Stimulated activated naive CD8-positive, alpha-beta T cell treated with anti-CD3 and anti-CD28 coated beads, Interleukin-15, amount 100 ng/mL, for 72 hours (primary cell): ENCODE data around the gene IGLON5.

Experiments
- ATAC-seq: fragments of 150-1000 bp; cut with Tn5 transposase; 2 replicates; pipeline ENCODE4 v1.10.0; 2021; ENCODE audit warnings: mild to moderate bottlenecking, moderate library complexity
- DNase-seq, 2 donors: peaks; one replicate each; pipeline ENCODE4 v3.0.0; 2021 to 2022
- H3K27ac Mint-ChIP-seq, 2 donors: one replicate each; pipeline ENCODE4 v1.8.0; 2022; ENCODE audit warnings: mild to moderate bottlenecking in 2 of 2, mixed read lengths in 2 of 2, moderate library complexity in 2 of 2
- H3K27me3 Mint-ChIP-seq: one replicate; pipeline ENCODE4 v1.8.0; 2022; ENCODE audit warnings: mixed read lengths
- H3K4me1 Mint-ChIP-seq: one replicate; pipeline ENCODE4 v1.8.0; 2022; ENCODE audit warnings: mild to moderate bottlenecking, mixed read lengths
- H3K4me3 Mint-ChIP-seq, 2 donors: one replicate each; pipeline ENCODE4 v1.8.0; 2022; ENCODE audit warnings: mild to moderate bottlenecking in 2 of 2, mixed read lengths in 2 of 2, moderate library complexity in 1 of 2
- H3K9me3 Mint-ChIP-seq, 2 donors: one replicate each; pipeline ENCODE4 v1.8.0; 2022; ENCODE audit warnings: mixed read lengths in 2 of 2

IGLON5 gene

GRCh38 chr19:51375504-51376221 lies 64.2 kb downstream of the IGLON5 start:
- no peaks in the 10 kb centered on the region for H3K27me3 Mint-ChIP-seq
- H3K27ac Mint-ChIP-seq, result peak overlapping the region; percentile 8 to 77
- H3K9me3 Mint-ChIP-seq, result peaks cover 5 to 15% of the 10 kb centered on the region in 2 donors
- no peak for ATAC-seq
- peak in 1 of 2 donors; percentile 48 for DNase-seq
- H3K4me1 Mint-ChIP-seq, result peaks cover 77% of the 10 kb centered on the region
- peak overlapping the region; percentile 70 to 79 for H3K4me3 Mint-ChIP-seq

GRCh38 chr19:51377422-51377821 lies 66.0 kb downstream of the IGLON5 start:
- no peaks in the 10 kb centered on the region for H3K27me3 Mint-ChIP-seq
- H3K9me3 Mint-ChIP-seq, result peaks cover 5 to 23% of the 10 kb centered on the region in 2 donors
- H3K4me1 Mint-ChIP-seq, result peaks cover 66% of the 10 kb centered on the region
- H3K4me3 Mint-ChIP-seq, result no peak overlapping the region
- DNase-seq, result no peak
- ATAC-seq, result no peak
- no peak overlapping the region for H3K27ac Mint-ChIP-seq

GRCh38 chr19:51380379-51380778 lies 68.9 kb downstream of the IGLON5 start:
- no peak overlapping the region for H3K4me3 Mint-ChIP-seq
- no peaks in the 10 kb centered on the region for H3K27me3 Mint-ChIP-seq
- peaks cover 0 to 15% of the 10 kb centered on the region in 2 donors for H3K9me3 Mint-ChIP-seq
- DNase-seq (no peak), ATAC-seq (no peak)
- peaks cover 36% of the 10 kb centered on the region for H3K4me1 Mint-ChIP-seq
- H3K27ac Mint-ChIP-seq, result peak overlapping the region in 1 of 2 donors; percentile 87
